GM19099 (cell line): ENCODE measurements around the gene FAM24A.

Experiments used
- POLR2A ChIP-seq: IDR thresholded peaks from 3 replicates; pipeline ENCODE4 v1.6.1; 2011; ENCODE audit warnings: low read depth; ENCODE audit not compliant: insufficient read length; ENCODE audit errors: extremely low read depth

FAM24A gene, protein sequence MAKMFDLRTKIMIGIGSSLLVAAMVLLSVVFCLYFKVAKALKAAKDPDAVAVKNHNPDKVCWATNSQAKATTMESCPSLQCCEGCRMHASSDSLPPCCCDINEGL

DNA sequence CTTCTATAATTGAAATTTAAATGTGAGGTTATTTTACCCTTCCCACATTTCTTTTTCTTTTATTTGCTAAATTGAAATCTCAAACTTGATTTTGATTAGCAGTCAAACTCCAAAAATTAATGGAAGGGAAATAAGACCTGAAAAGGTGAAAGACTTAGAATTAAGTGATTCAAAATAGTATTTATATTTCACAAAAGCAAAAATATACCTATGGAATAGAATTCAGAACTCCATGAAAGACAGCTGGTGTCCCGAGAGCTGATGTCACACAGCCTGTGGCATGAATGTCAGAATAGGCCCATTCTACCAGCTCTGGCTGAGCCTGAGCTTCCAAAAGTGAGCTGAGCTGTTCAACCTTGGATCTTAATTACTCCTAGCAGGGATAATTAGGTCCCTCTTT is at the start of gene FAM24A:
TSS of gene FAM24A (plus strand) at position 301 of the 400 bp plus-strand sequence. CDS start 1,025 bp downstream, outside the sequence.
- no peak for TF ChIP-seq POLR2A

DNA sequence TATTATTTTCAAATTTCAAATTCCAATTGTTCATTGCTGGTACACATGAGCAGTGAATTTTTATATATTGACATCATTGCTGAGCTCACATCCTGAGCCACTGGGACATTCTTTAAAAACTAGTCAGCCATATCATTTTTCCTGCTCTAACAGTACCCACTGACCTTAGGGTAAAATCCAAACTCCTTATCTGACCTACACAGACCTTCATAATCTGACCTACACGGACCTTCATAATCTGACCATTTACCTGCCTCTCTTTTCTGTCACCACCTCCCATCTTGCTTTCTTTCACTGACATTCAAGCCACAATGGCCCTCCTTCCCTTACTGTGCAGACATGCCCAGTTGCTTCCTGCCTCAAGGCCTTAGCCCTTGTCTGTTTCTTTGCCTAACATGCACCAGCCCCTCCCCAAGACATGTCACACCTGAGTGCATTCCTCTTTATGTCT is 48.7 kb upstream of the FAM24A start:
- no peak for TF ChIP-seq POLR2A

DNA sequence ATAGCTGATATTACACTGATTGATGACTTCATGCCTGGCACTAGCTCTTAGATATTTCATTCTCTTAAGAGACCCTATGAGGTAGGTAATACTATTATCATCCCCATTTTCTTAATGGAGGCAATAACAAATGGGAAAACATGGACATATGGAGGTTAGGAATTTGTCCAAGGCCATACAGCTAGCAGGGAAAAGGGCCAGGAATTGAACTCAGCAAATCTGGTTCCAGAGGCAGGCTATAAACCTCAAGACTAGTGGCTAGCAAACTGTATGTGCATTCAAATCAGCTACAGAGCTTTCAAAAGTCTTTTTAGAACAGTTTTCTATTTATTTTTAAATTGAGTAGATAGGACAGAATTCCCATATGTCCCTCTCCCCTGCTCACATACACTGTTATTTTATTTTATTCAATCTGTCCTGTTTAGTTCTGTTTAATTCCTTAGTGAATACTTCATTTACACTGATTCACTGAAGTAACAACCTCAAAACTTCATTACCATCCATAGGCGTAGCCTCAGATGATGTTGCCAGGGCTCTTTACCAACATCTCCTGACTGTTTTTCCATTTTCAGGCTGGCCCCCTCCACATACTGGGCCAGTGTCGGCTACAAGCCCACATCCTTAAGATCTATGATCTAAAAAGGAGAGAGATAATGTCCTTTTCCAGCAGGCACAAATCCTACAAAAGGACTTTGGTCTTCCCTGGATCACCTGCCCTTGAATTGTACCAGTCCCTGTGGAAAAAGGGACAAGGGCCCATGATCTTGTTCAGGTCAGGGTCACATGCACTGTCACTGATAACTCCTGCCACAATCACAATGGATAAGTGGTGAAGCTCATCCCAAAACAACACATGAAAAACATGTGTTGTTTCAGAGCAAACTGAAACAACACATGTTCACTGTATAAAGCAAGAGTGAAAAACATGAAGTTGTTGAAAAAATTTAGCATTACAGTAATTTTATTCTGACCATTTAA is 46.9 kb upstream of the FAM24A start:
- no peak for TF ChIP-seq POLR2A

DNA sequence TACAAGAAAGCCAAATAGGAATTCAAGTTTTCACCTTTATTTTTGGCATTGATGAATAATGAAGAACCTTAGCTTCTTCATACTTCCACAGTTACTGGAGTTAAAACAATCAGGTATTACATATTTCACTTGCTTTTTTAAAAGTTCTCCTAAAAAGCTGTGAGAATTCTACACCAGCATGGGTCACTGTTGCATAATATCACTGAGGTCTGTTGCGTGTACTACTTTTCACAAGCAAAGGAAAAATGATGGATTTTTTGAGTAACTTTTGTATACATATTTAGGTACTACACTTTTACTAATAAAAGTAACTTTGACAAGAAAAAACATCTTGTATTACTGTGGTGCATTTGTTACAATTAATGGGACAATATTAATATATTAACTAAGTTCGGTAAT is 46.2 kb upstream of the FAM24A start:
- TF ChIP-seq POLR2A, result no peak

DNA sequence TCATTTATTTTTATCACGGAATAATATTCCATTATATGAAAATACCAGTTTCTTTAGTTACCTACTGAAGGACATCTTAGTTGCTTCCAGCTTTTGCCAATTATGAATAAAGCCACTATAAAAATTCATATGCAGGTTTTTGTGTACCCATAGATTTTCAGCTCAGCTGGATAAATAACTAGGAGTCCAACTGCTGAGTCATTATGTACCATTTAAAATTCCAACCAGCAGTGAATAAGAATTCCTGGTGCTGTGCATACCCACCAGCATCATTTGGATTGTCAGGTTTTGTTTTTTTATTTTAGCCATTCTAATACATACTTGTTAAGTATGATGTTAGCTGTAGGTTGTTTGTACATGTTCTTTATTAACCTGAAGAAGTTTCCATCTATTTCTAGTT is 45.5 kb upstream of the FAM24A start:
- TF ChIP-seq POLR2A, result no peak

DNA sequence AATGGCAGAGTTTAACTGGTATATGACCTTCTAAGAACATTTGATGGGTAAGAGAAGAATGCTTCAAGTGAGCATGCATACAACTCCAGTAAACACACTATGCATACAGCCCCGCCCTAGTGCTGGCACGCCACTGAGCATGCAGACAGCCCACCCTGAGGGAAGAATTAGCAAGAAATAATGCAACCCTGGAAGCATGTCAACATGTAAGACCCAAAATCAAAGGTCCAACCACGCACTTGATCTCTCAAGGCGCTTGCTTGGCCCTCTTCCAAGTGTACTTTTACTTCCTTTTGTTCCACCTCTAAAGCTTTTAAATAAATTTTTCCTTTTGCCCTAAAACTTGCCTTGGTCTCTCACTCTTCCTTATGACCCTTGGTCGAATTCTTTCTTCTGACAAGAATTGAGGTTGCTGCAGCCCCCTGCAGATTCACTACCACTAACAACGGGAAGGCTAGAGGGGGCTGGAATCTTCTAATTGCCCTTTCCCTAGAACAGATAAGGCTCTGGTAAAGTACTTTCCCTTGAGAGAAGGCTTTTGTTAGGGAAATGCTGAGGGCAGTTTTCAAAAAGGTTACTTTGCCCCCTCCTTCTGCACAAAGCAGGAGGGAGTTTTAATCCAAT is 34.5 kb upstream of the FAM24A start:
- no peak for TF ChIP-seq POLR2A

DNA sequence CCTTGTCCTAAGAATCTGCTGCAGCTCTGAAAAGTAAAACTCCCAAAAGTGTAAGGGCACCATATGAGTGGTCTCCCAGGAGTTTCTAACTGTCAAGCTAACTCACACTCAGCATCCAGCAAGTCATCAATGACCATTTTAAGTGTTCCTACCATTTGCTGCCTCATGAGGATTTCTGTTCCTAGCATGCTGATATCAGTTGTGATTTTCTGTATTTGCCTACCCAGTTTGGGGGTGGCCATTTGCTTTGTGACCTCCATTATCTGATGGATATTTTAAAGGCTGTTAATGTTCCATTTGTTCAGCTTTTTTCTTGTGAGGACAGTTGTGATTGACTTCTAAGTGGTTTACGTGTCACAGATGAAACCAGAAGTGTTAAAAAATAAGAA is 33.9 kb upstream of the FAM24A start:
- no peak for TF ChIP-seq POLR2A

DNA sequence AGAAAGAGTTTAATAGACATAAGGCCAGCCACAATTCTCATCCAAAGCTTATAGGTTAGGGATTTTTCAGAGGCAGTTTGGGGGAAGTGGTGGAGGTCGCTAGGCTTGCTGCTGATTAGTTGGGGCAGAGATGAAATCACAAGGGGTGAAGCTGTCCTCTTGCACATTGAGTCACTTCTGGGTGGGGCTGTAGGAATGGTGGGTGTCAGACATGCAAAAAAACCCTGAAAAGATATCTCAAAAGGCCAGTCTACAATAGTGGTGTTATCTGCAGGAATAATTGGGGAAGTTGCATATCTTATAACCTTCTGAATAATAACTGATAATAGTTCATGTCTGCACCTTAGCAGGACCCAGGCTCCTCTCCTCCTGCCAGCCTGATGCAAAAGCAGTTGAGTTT is 33.1 kb upstream of the FAM24A start:
- no peak for TF ChIP-seq POLR2A

DNA sequence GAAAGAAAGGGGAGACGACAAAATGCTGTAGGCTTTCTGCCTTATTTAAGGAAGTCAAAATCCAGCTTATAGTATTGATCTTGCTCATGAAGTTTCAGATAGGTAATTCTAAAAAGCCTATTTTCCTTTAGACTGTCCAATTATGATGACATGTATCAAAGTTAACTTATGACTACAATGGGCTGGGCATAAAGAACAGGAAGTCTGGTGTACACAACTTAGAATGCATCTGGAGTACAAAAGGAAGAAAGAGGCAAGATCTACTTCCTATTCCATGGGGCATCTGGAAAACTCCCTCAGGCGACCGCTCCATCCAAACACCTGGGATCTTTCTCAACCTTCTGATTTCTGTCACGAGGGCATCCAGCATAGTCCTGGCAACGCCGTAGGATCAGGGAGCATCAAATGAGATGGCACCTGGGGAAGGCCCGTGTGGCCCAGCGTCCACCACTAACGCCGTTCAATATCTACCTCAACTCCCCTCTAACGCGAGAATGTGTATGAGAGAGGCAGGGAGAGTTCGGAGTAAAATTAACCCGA is 31.5 kb upstream of the FAM24A start:
- TF ChIP-seq POLR2A, result no peak

DNA sequence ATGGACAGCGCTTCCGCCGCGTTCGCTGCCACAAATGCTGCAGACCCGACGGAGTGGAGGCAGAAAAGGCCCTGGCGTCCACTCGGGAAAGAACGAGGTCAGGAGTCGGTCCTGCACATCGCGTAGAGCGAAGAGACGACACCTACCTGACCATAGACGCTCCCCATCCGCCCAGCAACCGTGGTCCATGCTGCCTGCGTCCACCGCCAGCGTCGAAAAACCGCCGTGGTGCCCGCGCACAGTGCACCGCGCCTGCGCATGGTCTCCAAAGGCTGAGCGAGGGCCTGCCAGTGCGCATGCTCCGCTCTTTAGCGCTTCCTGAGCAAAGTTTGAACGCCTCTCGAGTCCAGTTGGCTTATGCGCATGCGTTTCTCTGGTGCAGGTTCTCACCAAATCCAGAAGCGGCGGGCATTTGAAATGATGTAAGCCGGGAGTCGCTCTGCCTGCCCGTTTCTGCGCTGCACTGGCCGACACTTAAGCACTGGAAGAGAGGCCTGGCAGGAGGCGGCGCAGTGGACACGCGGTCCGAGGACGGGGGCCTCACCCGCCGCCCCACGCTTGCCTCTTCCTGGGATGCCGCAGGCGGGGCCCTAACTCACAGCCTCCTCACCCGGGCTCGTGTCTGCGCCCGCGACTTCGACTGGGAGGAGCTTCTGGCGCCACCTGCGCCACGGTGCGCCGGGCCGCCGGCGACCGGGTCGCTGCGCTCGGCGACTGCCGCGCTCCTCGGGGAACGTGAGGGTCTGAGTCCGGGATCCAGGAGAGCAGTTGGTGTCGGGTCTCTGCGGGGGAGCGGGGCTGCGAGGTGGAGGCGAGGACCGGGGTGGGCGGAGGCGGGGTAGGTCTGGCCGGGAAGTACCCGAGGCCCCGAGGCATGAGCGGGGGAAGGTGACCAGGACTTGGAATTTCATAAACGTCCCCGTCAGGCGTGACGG is 30.8 kb upstream of the FAM24A start, which contains the start of gene FAM24B:
TSS of gene FAM24B (minus strand) at position 243 of the 935 bp plus-strand sequence. CDS start 29,066 bp downstream, outside the sequence.
- peak; percentile 85 for TF ChIP-seq POLR2A

DNA sequence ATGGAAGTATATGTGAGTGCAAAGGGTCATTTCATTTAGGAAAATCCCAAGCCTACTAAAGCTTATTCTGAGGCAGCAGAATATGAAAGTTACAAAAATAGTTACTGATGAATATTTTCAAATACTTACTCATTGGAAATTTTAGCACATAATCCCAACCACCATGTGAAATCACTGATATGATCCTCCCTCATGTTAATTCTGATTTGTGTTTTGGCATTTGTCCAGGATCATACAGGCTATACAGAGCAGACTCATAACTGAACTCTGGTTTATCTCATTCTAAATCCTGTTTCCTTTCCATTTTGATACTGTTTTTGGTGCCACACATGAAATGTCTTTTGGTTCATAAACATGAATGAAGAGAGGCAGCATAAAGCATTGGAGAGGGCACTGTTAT is 27.6 kb upstream of the FAM24A start:
- TF ChIP-seq POLR2A, result no peak

DNA sequence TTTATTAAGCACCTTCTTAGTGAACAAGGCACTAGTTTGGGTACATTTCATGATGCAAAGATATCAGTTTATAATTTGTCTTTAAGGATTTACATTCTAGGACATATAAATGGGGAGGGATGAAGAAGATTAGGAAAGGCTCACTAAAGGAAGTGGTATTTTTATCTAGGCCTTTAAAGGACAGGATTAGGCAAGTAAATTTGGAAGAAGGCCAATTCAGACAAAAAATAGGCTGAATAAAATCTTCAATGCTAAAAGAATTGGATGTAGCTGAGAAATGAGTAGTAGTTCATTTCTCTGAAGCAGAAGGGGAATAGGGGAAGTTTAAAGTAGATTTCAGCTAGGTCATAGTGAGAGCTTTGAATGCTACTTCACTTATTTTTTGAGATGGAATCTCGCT is 26.2 kb upstream of the FAM24A start:
- TF ChIP-seq POLR2A, result no peak

DNA sequence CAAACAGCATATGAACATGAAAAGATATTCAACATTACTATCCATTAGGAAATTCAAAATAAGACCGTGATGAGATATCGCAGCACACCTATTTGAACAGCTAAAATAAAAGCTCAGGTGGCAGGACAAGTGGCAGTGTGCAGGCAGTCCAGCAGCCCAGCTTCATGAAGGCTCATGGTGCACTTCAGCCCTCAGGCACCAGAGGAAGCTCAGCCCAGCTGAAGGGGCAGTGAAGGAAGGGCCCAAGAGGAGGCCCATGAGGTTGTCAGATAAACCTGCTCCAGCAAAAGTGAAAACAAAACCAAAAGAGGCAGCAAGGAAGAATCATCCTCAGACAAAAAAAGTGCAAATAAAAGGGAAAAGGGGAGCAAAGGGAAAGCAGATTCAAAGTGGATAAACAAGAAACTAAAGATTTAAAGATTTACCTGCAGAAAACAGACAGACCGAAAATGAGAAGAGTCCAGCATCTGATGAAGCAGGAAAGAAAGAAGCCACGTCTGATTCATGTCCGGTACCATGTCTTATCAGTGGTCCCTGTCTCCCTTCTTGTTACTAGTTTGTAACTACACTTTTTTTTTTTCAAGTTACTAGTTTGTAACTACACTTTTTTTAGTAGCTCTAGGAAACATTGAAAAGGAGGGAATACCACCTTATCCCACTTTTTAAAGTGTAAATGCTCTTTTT is 16.0 kb upstream of the FAM24A start:
- TF ChIP-seq POLR2A, result no peak
